Loucy (cell line): ENCODE results near the gene GPR37.

Source experiments
- EZH2phosphoT487 ChIP-seq: fragments of 200-600 bp; IDR thresholded peaks from 2 replicates; pipeline ENCODE4 v1.6.1; 2018; ENCODE audit warnings: antibody characterized with exemption, mild to moderate bottlenecking, moderate library complexity, borderline replicate concordance
- TF ChIP-seq, protein P1 (sequence below): fragments of 200-600 bp; sonication (generic); conservative IDR thresholded peaks from 2 replicates; pipeline ENCODE4 v1.5.1; 2014; ENCODE audit warnings: mild to moderate bottlenecking, antibody characterized with exemption, low read length

- TF ChIP-seq EZH2phosphoT487 = no peak
- TF ChIP-seq, protein P1, sequence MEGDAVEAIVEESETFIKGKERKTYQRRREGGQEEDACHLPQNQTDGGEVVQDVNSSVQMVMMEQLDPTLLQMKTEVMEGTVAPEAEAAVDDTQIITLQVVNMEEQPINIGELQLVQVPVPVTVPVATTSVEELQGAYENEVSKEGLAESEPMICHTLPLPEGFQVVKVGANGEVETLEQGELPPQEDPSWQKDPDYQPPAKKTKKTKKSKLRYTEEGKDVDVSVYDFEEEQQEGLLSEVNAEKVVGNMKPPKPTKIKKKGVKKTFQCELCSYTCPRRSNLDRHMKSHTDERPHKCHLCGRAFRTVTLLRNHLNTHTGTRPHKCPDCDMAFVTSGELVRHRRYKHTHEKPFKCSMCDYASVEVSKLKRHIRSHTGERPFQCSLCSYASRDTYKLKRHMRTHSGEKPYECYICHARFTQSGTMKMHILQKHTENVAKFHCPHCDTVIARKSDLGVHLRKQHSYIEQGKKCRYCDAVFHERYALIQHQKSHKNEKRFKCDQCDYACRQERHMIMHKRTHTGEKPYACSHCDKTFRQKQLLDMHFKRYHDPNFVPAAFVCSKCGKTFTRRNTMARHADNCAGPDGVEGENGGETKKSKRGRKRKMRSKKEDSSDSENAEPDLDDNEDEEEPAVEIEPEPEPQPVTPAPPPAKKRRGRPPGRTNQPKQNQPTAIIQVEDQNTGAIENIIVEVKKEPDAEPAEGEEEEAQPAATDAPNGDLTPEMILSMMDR = no peak
Observed at GRCh38 chr7:124785994-124786393, 20.4 kb upstream of the GPR37 start.
